Fibroblast of lung (primary cell): ENCODE measurements around the gene AOAH.

Experiments used
- EZH2 ChIP-seq: IDR thresholded peaks from 2 replicates; pipeline ENCODE4 v1.5.1; 2012; ENCODE audit warnings: low read length, control low read depth, mild to moderate bottlenecking; ENCODE audit errors: missing control alignments
- TF ChIP-seq, protein P1 (sequence below), 2 donors: IDR thresholded peaks in 1 of 2; conservative IDR thresholded peaks in 1 of 2; 1 replicate in 1 of 2; 2 replicates in 1 of 2; pipeline ENCODE4 v1.5.1; 2011 to 2012; ENCODE audit warnings: low read length in 2 of 2, control low read depth in 1 of 2, inconsistent platforms in 1 of 2, low read depth in 1 of 2, mild to moderate bottlenecking in 1 of 2

DNA sequence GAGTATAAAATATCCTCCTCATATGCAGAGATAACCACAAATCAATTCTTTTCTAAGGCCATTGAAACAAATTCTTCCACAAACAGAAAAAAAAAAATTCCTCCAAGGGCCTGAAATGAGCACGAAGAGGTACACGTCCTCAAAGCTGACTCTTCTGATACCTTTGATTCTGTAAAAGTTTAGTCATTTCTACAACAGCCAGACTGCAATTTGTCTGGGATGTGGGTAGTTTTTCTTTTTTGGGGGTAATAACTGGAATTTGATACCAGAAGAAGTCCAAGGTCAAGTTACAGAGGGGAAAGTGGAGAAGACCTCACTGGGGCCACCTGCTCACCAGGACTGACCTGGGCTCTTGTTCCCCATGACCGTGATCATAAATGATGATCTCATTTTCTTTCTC lies 121.8 kb downstream of the AOAH start:
- TF ChIP-seq, protein P1, sequence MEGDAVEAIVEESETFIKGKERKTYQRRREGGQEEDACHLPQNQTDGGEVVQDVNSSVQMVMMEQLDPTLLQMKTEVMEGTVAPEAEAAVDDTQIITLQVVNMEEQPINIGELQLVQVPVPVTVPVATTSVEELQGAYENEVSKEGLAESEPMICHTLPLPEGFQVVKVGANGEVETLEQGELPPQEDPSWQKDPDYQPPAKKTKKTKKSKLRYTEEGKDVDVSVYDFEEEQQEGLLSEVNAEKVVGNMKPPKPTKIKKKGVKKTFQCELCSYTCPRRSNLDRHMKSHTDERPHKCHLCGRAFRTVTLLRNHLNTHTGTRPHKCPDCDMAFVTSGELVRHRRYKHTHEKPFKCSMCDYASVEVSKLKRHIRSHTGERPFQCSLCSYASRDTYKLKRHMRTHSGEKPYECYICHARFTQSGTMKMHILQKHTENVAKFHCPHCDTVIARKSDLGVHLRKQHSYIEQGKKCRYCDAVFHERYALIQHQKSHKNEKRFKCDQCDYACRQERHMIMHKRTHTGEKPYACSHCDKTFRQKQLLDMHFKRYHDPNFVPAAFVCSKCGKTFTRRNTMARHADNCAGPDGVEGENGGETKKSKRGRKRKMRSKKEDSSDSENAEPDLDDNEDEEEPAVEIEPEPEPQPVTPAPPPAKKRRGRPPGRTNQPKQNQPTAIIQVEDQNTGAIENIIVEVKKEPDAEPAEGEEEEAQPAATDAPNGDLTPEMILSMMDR (conservative IDR thresholded peaks at IDR 0.05 in 1 of 2, IDR thresholded peaks at IDR 0.05 in 1 of 2; ENCODE audit: low read depth in 1 of 2, low read length in 2 of 2) = no peak
- no peak for TF ChIP-seq EZH2
